ENCODE data around the gene RHOB. TPM values are rescaled to one million over a fixed set of nuclear protein-coding genes. Genes with fewer than 3 reads are reported as not detected.
A peak's percentile ranks its signal among the peaks of the same experiment; 100 is the strongest.

RHOB gene
- total RNA-seq, 2 experiments from 2014 or later = 0.52 to 0.67 TPM

GRCh38 chr2:20468549-20469500 is 22.0 kb downstream of the RHOB start:
- Mint-ChIP-seq H3K27me3 (peaks cover under 1% of the 10 kb centered on the region), H3K4me1 (no peaks in the 10 kb centered on the region), H3K9me3 (no peaks in the 10 kb centered on the region), H3K4me3 (no peak overlapping the region), H3K36me3 (ENCODE audit: low read depth) (no peaks in the 10 kb centered on the region), H3K27ac (no peak overlapping the region)
- POLR2A ChIA-PET = no interaction called here
- CTCF ChIA-PET = interaction anchor here (0.5 to 3.4 kb wide), 3 partner anchors 9 to 167 kb away, joined by 3 to 16 read pairs (median 4); no protein-coding TSS in a partner anchor
- no peak for DNase-seq

- Mint-ChIP-seq H3K4me1 (no peaks in the 10 kb centered on the region), H3K27ac (no peak overlapping the region), H3K36me3 (ENCODE audit: low read depth) (no peaks in the 10 kb centered on the region), H3K4me3 (no peak overlapping the region), H3K9me3 (no peaks in the 10 kb centered on the region), H3K27me3 (no peaks in the 10 kb centered on the region)
- POLR2A ChIA-PET = no interaction called here
- CTCF ChIA-PET = interaction anchor here (0.5 to 3.4 kb wide), 2 partner anchors 9 to 152 kb away, joined by 4 to 16 read pairs; no protein-coding TSS in a partner anchor
- no peak for DNase-seq
These were observed 22.7 kb downstream of the RHOB start for GRCh38 chr2:20469595-20469994.

- Mint-ChIP-seq H3K9me3 (no peaks in the 10 kb centered on the region), H3K4me3 (no peak overlapping the region), H3K27ac (no peak overlapping the region), H3K4me1 (no peaks in the 10 kb centered on the region), H3K27me3 (no peaks in the 10 kb centered on the region), H3K36me3 (ENCODE audit: low read depth) (no peaks in the 10 kb centered on the region)
- POLR2A ChIA-PET = no interaction called here
- DNase-seq = no peak
- CTCF ChIA-PET = no interaction called here
These were observed 23.3 kb downstream of the RHOB start for GRCh38 chr2:20470211-20470610.

- Mint-ChIP-seq H3K27me3 (peaks cover 2% of the 10 kb centered on the region), H3K4me1 (no peaks in the 10 kb centered on the region), H3K36me3 (ENCODE audit: low read depth) (no peaks in the 10 kb centered on the region), H3K9me3 (no peaks in the 10 kb centered on the region), H3K27ac (no peak overlapping the region), H3K4me3 (no peak overlapping the region)
- DNase-seq = no peak
- ChIA-PET CTCF (interaction anchor here (1.5 kb wide), 1 partner anchor 10 kb away, joined by 4 read pairs; no protein-coding TSS in a partner anchor), POLR2A (interaction anchor here (0.6 kb wide), 1 partner anchor 16 kb away, joined by 3 read pairs; no protein-coding TSS in a partner anchor)
These were observed 24.3 kb downstream of the RHOB start for GRCh38 chr2:20471148-20471547.

- Mint-ChIP-seq H3K27me3 (peaks cover 2% of the 10 kb centered on the region), H3K27ac (peak overlapping the region; percentile 50), H3K9me3 (no peaks in the 10 kb centered on the region), H3K4me1 (no peaks in the 10 kb centered on the region), H3K36me3 (ENCODE audit: low read depth) (no peaks in the 10 kb centered on the region), H3K4me3 (no peak overlapping the region)
- DNase-seq = no peak
- POLR2A ChIA-PET = no interaction called here
- CTCF ChIA-PET = interaction anchor here (1.3 to 1.5 kb wide), 2 partner anchors 9 kb away, joined by 3 to 4 read pairs; no protein-coding TSS in a partner anchor
These were observed 25.2 kb downstream of the RHOB start for GRCh38 chr2:20471902-20472559.

GRCh38 chr2:20472569-20472968 is 25.7 kb downstream of the RHOB start:
- Mint-ChIP-seq H3K27ac (no peak overlapping the region), H3K4me3 (no peak overlapping the region), H3K9me3 (no peaks in the 10 kb centered on the region), H3K4me1 (no peaks in the 10 kb centered on the region), H3K27me3 (peaks cover 2% of the 10 kb centered on the region), H3K36me3 (ENCODE audit: low read depth) (no peaks in the 10 kb centered on the region)
- ChIA-PET POLR2A (no interaction called here), CTCF (interaction anchor here (1.2 to 1.3 kb wide), 2 partner anchors 10 to 179 kb away, joined by 3 read pairs; partner anchors contain the start of gene HS1BP3)
- DNase-seq = no peak

- POLR2A ChIA-PET = no interaction called here
These were observed 26.3 kb downstream of the RHOB start for GRCh38 chr2:20473128-20473527.

GRCh38 chr2:20474757-20475566 is 28.1 kb downstream of the RHOB start:
- Mint-ChIP-seq H3K27me3 (peaks cover 2% of the 10 kb centered on the region), H3K27ac (no peak overlapping the region), H3K4me1 (no peaks in the 10 kb centered on the region), H3K36me3 (ENCODE audit: low read depth) (no peaks in the 10 kb centered on the region), H3K9me3 (no peaks in the 10 kb centered on the region), H3K4me3 (no peak overlapping the region)
- CTCF ChIA-PET = interaction anchor here (1.0 kb wide), 1 partner anchor 22 kb away, joined by 3 read pairs; no protein-coding TSS in a partner anchor
- no peak for DNase-seq
- POLR2A ChIA-PET = no interaction called here

More at GRCh38 chr2:20473128-20473527, 26.3 kb downstream of the RHOB start:
- no peaks in the 10 kb centered on the region for H3K36me3 Mint-ChIP-seq (ENCODE audit: low read depth)
- no peaks in the 10 kb centered on the region for H3K4me1 Mint-ChIP-seq
- no peak overlapping the region for H3K4me3 Mint-ChIP-seq
- no peak for DNase-seq
- H3K27ac Mint-ChIP-seq = no peak overlapping the region
- CTCF ChIA-PET = interaction anchor here (0.6 to 1.3 kb wide), 3 partner anchors 10 to 220 kb away, joined by 3 read pairs; partner anchors contain the start of gene HS1BP3
- H3K9me3 Mint-ChIP-seq = no peaks in the 10 kb centered on the region
- H3K27me3 Mint-ChIP-seq = peaks cover 2% of the 10 kb centered on the region

GRCh38 chr2:20475567-20475952 is 28.7 kb downstream of the RHOB start:
- ChIA-PET POLR2A (no interaction called here), CTCF (interaction anchor here (1.0 kb wide), 1 partner anchor 22 kb away, joined by 3 read pairs; no protein-coding TSS in a partner anchor)
- Mint-ChIP-seq H3K36me3 (ENCODE audit: low read depth) (no peaks in the 10 kb centered on the region), H3K4me3 (no peak overlapping the region), H3K27me3 (peaks cover 2% of the 10 kb centered on the region), H3K4me1 (no peaks in the 10 kb centered on the region), H3K27ac (no peak overlapping the region), H3K9me3 (no peaks in the 10 kb centered on the region)
- no peak for DNase-seq

GRCh38 chr2:20476481-20476880 is 29.6 kb downstream of the RHOB start:
- no peak overlapping the region for H3K4me3 Mint-ChIP-seq
- CTCF ChIA-PET = interaction anchor here (3.4 kb wide), 1 partner anchor 9 kb away, joined by 16 read pairs; no protein-coding TSS in a partner anchor
- H3K27me3 Mint-ChIP-seq = peaks cover 2% of the 10 kb centered on the region
- no peaks in the 10 kb centered on the region for H3K9me3 Mint-ChIP-seq
- no peak overlapping the region for H3K27ac Mint-ChIP-seq
- POLR2A ChIA-PET = no interaction called here
- no peak for DNase-seq
- no peaks in the 10 kb centered on the region for H3K36me3 Mint-ChIP-seq (ENCODE audit: low read depth)
- H3K4me1 Mint-ChIP-seq = no peaks in the 10 kb centered on the region

GRCh38 chr2:20476950-20477349 is 30.1 kb downstream of the RHOB start:
- H3K36me3 Mint-ChIP-seq (ENCODE audit: low read depth) = no peaks in the 10 kb centered on the region
- DNase-seq = no peak
- CTCF ChIA-PET = interaction anchor here (3.4 kb wide), 1 partner anchor 9 kb away, joined by 16 read pairs; no protein-coding TSS in a partner anchor
- no peak overlapping the region for H3K4me3 Mint-ChIP-seq
- H3K4me1 Mint-ChIP-seq = no peaks in the 10 kb centered on the region
- H3K27ac Mint-ChIP-seq = no peak overlapping the region
- peaks cover 2% of the 10 kb centered on the region for H3K27me3 Mint-ChIP-seq
- POLR2A ChIA-PET = no interaction called here
- H3K9me3 Mint-ChIP-seq = no peaks in the 10 kb centered on the region

- no peak for DNase-seq
- no peaks in the 10 kb centered on the region for H3K36me3 Mint-ChIP-seq (ENCODE audit: low read depth)
- ChIA-PET POLR2A (interaction anchor here (0.8 kb wide), 1 partner anchor 32 kb away, joined by 5 read pairs; the partner anchor contains the start of gene RHOB), CTCF (interaction anchor here (3.4 kb wide), 1 partner anchor 11 kb away, joined by 16 read pairs; no protein-coding TSS in a partner anchor)
- H3K4me1 Mint-ChIP-seq = no peaks in the 10 kb centered on the region
- H3K27me3 Mint-ChIP-seq = peaks cover 2% of the 10 kb centered on the region
- H3K9me3 Mint-ChIP-seq = no peaks in the 10 kb centered on the region
- H3K27ac Mint-ChIP-seq = no peak overlapping the region
- H3K4me3 Mint-ChIP-seq = no peak overlapping the region
These were observed 32.1 kb downstream of the RHOB start for GRCh38 chr2:20478961-20479360.
